ENCODE measurements around the gene CD48. TPM values are rescaled to one million over a fixed set of nuclear protein-coding genes. Genes with fewer than 3 reads are reported as not detected.

Gene CD48
- polyA plus RNA-seq, 1 of the 3 experiments (the other 2 are of a cell fraction) = not detected

GRCh38 chr1:160656737-160657136, 54.9 kb downstream of the CD48 start:
- H3K9me3 ChIP-seq = no peaks in the 10 kb centered on the region
- ChIA-PET CTCF (no interaction called here), POLR2A (no interaction called here)
- no peaks in the 10 kb centered on the region for H3F3A ChIP-seq (replicated peaks; ENCODE audit: insufficient read depth)
- H4K20me1 ChIP-seq (ENCODE audit: insufficient read depth) = no peaks in the 10 kb centered on the region
- no peaks in the 10 kb centered on the region for H3K9me2 ChIP-seq
- peaks cover 4% of the 10 kb centered on the region; the same call in 1 of the 2 replicates for H3K27me3 ChIP-seq (ENCODE audit: insufficient read depth)
- TF ChIP-seq PBX3 (IDR thresholded peaks at IDR 0.05) (no peak), EP300 (IDR thresholded peaks at IDR 0.05; ENCODE audit: borderline replicate concordance in 1 of 2, low read depth in 1 of 2, low read length in 1 of 2) (no peak), NFIC (IDR thresholded peaks at IDR 0.05; ENCODE audit: borderline replicate concordance) (no peak), RCOR1 (IDR thresholded peaks at IDR 0.05; ENCODE audit: low read length) (no peak), TAF1 (IDR thresholded peaks at IDR 0.05; ENCODE audit: borderline replicate concordance, low read depth, low read length) (no peak), IRF3 (IDR thresholded peaks at IDR 0.05; ENCODE audit: low read depth, low read length) (no peak), CHD2 (IDR thresholded peaks at IDR 0.05; ENCODE audit: low read length, partially characterized antibody) (no peak), GATA2 (CRISPR knock-in tag; IDR thresholded peaks at IDR 0.05) (no peak), EZH2phosphoT487 (IDR thresholded peaks at IDR 0.05; ENCODE audit: borderline replicate concordance, low read depth) (no peak), NRF1 (IDR thresholded peaks at IDR 0.05; ENCODE audit: low read depth, low read length) (no peak), GABPA (IDR thresholded peaks at IDR 0.05; ENCODE audit: low read depth) (no peak), RAD21 (IDR thresholded peaks at IDR 0.05; ENCODE audit: low read length) (no peak)
- TF ChIP-seq, protein P1, sequence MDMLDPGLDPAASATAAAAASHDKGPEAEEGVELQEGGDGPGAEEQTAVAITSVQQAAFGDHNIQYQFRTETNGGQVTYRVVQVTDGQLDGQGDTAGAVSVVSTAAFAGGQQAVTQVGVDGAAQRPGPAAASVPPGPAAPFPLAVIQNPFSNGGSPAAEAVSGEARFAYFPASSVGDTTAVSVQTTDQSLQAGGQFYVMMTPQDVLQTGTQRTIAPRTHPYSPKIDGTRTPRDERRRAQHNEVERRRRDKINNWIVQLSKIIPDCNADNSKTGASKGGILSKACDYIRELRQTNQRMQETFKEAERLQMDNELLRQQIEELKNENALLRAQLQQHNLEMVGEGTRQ (IDR thresholded peaks at IDR 0.05; ENCODE audit: borderline replicate concordance, low read depth, low read length) = no peak
- no peak for DNase-seq
- H3K4me2 ChIP-seq = no peak overlapping the region
- no peak overlapping the region for H3K4me3 ChIP-seq (ENCODE audit: low read depth in 2 of 2, low read length in 1 of 2)
- H3K4me1 ChIP-seq (ENCODE audit: control insufficient read depth in 1 of 2, insufficient read depth in 2 of 2, low read depth in 1 of 2, low read length in 1 of 2) = no peaks in the 10 kb centered on the region
- no peaks in the 10 kb centered on the region for H3K36me3 ChIP-seq (replicated peaks in 1 of 2; ENCODE audit: control insufficient read depth in 1 of 2, insufficient read depth in 2 of 2, low read length in 1 of 2)
- H2AFZ ChIP-seq (ENCODE audit: low read depth) = no peak overlapping the region
- WGBS (ENCODE audit: low lambda C conversion rate) = 8% methylated on average over 3 of the region's 3 CpGs
- no peaks in the 10 kb centered on the region for H3K79me2 ChIP-seq (ENCODE audit: insufficient read depth)
- H3K27ac ChIP-seq (ENCODE audit: low read depth in 2 of 2, low read length in 1 of 2) = no peak overlapping the region
- no peak overlapping the region for H3K9ac ChIP-seq

- CTCF ChIA-PET = interaction anchor here (1.4 kb wide), 1 partner anchor 14 kb away, joined by 3 read pairs; no protein-coding TSS in a partner anchor
- Histone ChIP-seq H3K36me3 (replicated peaks in 1 of 2; ENCODE audit: control insufficient read depth in 1 of 2, insufficient read depth in 2 of 2, low read length in 1 of 2) (no peaks in the 10 kb centered on the region), H3K9me2 (no peaks in the 10 kb centered on the region), H2AFZ (ENCODE audit: low read depth) (no peak overlapping the region), H3K27me3 (ENCODE audit: insufficient read depth) (peaks cover 8% of the 10 kb centered on the region; the same call in 1 of the 2 replicates), H3K9ac (no peak overlapping the region), H4K20me1 (ENCODE audit: insufficient read depth) (no peaks in the 10 kb centered on the region), H3K4me1 (ENCODE audit: control insufficient read depth in 1 of 2, insufficient read depth in 2 of 2, low read depth in 1 of 2, low read length in 1 of 2) (no peaks in the 10 kb centered on the region; a peak in 1 of 4 replicates), H3F3A (replicated peaks; ENCODE audit: insufficient read depth) (no peaks in the 10 kb centered on the region), H3K9me3 (no peaks in the 10 kb centered on the region), H3K27ac (ENCODE audit: low read depth in 2 of 2, low read length in 1 of 2) (no peak overlapping the region), H3K79me2 (ENCODE audit: insufficient read depth) (no peaks in the 10 kb centered on the region), H3K4me2 (no peak overlapping the region), H3K4me3 (ENCODE audit: low read depth in 2 of 2, low read length in 1 of 2) (no peak overlapping the region)
- WGBS (ENCODE audit: low lambda C conversion rate) = 7% methylated on average over 2 of the region's 2 CpGs
- no peak for DNase-seq
- POLR2A ChIA-PET = no interaction called here
- TF ChIP-seq TAF1 (IDR thresholded peaks at IDR 0.05; ENCODE audit: borderline replicate concordance, low read depth, low read length) (no peak), GATA2 (CRISPR knock-in tag; IDR thresholded peaks at IDR 0.05) (no peak), TEAD4 (IDR thresholded peaks at IDR 0.05; ENCODE audit: borderline replicate concordance, insufficient read depth) (no peak), TCF12 (IDR thresholded peaks at IDR 0.05) (no peak), CTCF (IDR thresholded peaks at IDR 0.05) (no peak), POLR2AphosphoS5 (IDR thresholded peaks at IDR 0.05; ENCODE audit: low read depth, low read length) (no peak), RXRA (IDR thresholded peaks at IDR 0.05; ENCODE audit: borderline replicate concordance, low read depth) (no peak), IRF3 (IDR thresholded peaks at IDR 0.05; ENCODE audit: low read depth, low read length) (no peak), FOXM1 (IDR thresholded peaks at IDR 0.05; ENCODE audit: low read depth) (no peak), ELF1 (IDR thresholded peaks at IDR 0.05) (no peak), EZH2phosphoT487 (IDR thresholded peaks at IDR 0.05; ENCODE audit: borderline replicate concordance, low read depth) (no peak), PBX3 (IDR thresholded peaks at IDR 0.05) (no peak), RCOR1 (IDR thresholded peaks at IDR 0.05; ENCODE audit: low read length) (no peak), CHD2 (IDR thresholded peaks at IDR 0.05; ENCODE audit: low read length, partially characterized antibody) (no peak)
Measured at GRCh38 chr1:160653620-160654016, 58.0 kb downstream of the CD48 start.
